GM04503 (cell line): ENCODE results near the gene ZBTB14.

Source experiments
- DNase-seq: peaks from one replicate; pipeline ENCODE4 v3.0.0-alpha.2; 2012; ENCODE audit warnings: low read depth

The ZBTB14 gene

GRCh38 chr18:5288517-5288935, 7.0 kb downstream of the ZBTB14 start:
- DNase-seq: no peak

GRCh38 chr18:5287854-5288253, 7.7 kb downstream of the ZBTB14 start:
- DNase-seq: no peak

GRCh38 chr18:5286525-5286924, 9.0 kb downstream of the ZBTB14 start:
- no peak for DNase-seq

GRCh38 chr18:5285326-5285725, 10.2 kb downstream of the ZBTB14 start:
- DNase-seq: no peak

- no peak for DNase-seq
These were observed 10.7 kb downstream of the ZBTB14 start for GRCh38 chr18:5284808-5285207.

DNA sequence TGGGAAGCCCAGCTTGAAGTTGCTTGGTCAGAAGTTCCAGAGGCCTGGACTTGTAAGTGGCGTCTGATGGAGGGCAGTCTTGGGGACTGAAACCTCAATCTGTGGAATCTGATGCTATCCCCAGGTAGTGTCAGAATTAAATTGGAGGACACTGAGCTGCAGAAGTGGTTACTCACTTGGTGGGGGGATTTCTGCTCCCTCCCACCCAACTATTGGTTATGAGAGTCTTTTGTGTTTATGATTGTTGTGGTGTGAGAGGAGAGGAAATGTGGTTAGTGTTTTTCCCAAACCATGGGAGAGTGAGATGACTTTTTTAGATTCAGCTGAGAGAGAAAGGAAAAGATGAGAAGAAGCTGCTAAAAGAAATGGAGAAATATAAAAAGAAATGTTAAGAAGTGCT, 12.8 kb downstream of the ZBTB14 start:
- DNase-seq: no peak

DNA sequence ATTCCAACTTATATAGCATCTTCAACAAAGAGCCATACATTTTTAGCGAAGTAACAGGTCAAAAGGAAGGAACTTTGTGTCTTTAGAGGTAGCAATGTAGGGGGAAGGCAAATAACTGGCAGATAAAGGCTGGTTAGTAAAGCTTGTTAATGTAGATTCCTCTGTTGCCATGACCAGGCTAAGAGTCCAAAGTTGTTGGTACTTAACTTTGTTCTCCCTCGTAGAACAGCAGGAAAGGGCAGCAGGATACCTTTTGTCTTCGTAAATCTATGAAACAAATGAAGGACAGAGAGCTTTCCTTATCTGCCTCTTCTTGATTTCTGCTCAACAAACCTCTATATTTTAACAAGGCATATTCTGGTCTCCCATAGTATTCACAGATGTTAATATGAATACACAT, 18.6 kb downstream of the ZBTB14 start:
- DNase-seq: no peak

GRCh38 chr18:5275872-5276271, 19.7 kb downstream of the ZBTB14 start:
- no peak for DNase-seq

GRCh38 chr18:5268874-5269273, 26.7 kb downstream of the ZBTB14 start:
- no peak for DNase-seq

DNA sequence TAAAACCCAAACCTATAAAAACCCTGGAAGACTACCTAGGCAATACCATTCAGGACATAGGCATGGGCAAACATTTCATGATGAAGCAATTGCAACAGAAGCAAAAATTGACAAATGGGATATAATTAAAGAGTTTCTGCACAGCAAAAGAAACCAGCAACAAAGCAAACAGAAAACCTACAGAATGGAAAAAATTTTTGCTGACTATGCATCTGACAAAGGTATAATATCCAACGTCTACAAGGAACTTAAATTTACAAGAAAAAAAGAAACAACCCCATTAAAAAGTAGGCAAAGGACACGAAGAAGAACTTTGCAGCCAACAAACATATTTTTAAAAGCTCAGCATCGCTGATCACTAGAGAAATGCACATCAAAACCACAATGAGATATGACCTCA, 28.8 kb downstream of the ZBTB14 start:
- no peak for DNase-seq

DNA sequence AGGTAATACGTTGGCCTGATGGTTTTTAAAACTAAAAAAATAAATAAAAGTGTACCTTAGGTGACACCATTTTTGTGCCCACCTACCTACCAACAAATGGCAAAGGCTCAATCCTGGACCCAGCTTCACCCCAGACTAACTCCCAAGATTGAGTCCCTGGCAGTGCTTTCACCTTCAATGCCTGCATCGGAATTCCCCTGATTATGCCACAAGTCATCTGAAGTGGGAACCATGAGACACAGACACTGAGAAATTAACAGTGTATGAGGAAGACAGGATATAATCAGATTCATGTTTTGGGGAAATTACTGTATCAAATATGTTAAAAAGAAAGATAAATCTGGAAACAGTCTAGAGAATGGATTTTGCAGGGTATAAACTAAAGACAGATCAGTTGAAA, 41.6 kb downstream of the ZBTB14 start:
- no peak for DNase-seq

- DNase-seq: no peak
These were observed 44.4 kb downstream of the ZBTB14 start for GRCh38 chr18:5251117-5251516.

GRCh38 chr18:5250603-5251002, 44.9 kb downstream of the ZBTB14 start:
- no peak for DNase-seq

DNA sequence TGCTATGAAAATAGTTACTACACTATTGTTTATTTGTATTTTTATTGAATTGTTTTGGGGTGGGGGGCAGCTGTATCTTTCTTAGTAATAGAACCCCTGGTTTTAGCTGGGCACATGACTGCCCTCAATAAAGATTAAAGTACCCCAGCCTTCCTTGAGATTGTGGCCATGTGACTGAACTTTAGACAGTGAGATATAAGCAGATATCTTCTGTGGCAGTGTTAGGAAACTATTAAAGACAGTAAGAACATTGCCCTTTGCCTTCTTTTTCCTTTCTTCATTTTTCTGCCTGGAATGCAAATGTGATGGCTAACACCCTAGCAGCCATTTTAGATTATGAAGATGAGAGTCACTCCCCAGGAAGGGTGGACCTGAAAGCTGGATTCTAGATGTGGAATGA, 50.6 kb downstream of the ZBTB14 start:
- DNase-seq: no peak

GRCh38 chr18:5239447-5239846, 56.1 kb downstream of the ZBTB14 start:
- no peak for DNase-seq
